Keratinocyte (primary cell): ENCODE measurements around the gene RASL12.

ENCODE experiments used
- EZH2 ChIP-seq: IDR thresholded peaks from one replicate; pipeline ENCODE4 v1.6.1; 2012; ENCODE audit warnings: inconsistent platforms, mild to moderate bottlenecking, low read length, moderate library complexity
- TF ChIP-seq, protein P1 (sequence below), 3 experiments: IDR thresholded peaks in 1 of 3; conservative IDR thresholded peaks in 1 of 3; optimal IDR thresholded peaks in 1 of 3; 2 replicates in 2 of 3; 3 replicates in 1 of 3; pipeline versions ENCODE3 to v1.5.1; 2011; ENCODE audit warnings: low read length in 3 of 3, mild to moderate bottlenecking in 3 of 3, moderate library complexity in 2 of 3, control low read depth in 1 of 3, inconsistent platforms in 1 of 3; ENCODE audit not compliant: insufficient read depth in 2 of 3; ENCODE audit errors: extremely low read depth in 1 of 3

DNA sequence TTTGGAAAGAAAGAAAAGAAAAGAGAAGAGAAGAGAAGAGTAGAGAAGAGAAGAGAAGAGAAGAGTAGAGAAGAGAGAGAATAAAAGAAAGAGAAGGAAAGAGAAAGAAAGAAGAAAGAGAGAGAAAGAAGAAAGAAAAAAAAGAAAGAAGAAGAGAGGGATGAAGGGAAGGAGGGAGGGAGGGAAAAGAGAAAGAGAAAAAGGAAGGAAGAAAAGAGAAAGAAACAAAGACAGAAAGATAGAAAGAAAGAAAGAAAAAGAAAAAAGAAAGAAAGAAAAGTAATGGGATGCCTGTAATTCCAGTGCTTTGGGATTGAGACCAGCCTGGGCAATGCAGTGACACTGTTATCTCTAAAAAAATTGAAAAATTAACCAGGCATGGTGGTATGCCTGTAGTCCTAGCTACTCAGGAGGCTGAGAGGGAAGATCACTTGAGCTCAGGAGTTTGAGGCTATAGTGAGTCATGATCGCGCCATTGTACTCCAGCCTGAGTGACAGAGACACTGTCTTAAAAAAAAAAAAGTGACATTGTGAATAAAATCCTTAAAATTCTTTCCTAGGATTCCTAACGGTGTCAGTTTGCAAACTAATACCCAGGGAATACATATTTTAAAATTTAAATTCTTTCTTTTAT is 1.7 kb downstream of the RASL12 start:
- no peak for TF ChIP-seq EZH2
- TF ChIP-seq, protein P1, sequence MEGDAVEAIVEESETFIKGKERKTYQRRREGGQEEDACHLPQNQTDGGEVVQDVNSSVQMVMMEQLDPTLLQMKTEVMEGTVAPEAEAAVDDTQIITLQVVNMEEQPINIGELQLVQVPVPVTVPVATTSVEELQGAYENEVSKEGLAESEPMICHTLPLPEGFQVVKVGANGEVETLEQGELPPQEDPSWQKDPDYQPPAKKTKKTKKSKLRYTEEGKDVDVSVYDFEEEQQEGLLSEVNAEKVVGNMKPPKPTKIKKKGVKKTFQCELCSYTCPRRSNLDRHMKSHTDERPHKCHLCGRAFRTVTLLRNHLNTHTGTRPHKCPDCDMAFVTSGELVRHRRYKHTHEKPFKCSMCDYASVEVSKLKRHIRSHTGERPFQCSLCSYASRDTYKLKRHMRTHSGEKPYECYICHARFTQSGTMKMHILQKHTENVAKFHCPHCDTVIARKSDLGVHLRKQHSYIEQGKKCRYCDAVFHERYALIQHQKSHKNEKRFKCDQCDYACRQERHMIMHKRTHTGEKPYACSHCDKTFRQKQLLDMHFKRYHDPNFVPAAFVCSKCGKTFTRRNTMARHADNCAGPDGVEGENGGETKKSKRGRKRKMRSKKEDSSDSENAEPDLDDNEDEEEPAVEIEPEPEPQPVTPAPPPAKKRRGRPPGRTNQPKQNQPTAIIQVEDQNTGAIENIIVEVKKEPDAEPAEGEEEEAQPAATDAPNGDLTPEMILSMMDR (optimal IDR thresholded peaks at IDR 0.05 in 1 of 3, IDR thresholded peaks at IDR 0.05 in 1 of 3, conservative IDR thresholded peaks at IDR 0.05 in 1 of 3; ENCODE audit: extremely low read depth in 1 of 3, insufficient read depth in 2 of 3, low read length in 3 of 3): no peak
